IPS DF 6.9 (cell line): ENCODE measurements around the gene KRTAP5-6.

ENCODE experiments used
- DNase-seq: peaks from one replicate; pipeline ENCODE4 v3.0.0-alpha.2; 2013; ENCODE audit warnings: low read depth, low spot score
- H3K27ac ChIP-seq: one replicate; pipeline ENCODE4 v1.5.1; 2013; ENCODE audit warnings: low read length, control low read depth
- H3K27me3 ChIP-seq: 2 replicates; pipeline ENCODE4 v1.6.1; 2013; ENCODE audit warnings: mild to moderate bottlenecking, low read length; ENCODE audit not compliant: control insufficient read depth, insufficient read depth
- H3K36me3 ChIP-seq: 2 replicates; pipeline ENCODE4 v1.6.1; 2013; ENCODE audit warnings: low read length; ENCODE audit not compliant: control insufficient read depth, insufficient read depth
- H3K4me1 ChIP-seq: 2 replicates; pipeline ENCODE4 v1.6.1; 2013; ENCODE audit warnings: low read length; ENCODE audit not compliant: control insufficient read depth, insufficient read depth
- H3K4me3 ChIP-seq: 2 replicates; pipeline ENCODE4 v1.5.1; 2013; ENCODE audit warnings: mild to moderate bottlenecking, low read length
- H3K9me3 ChIP-seq: 2 replicates; pipeline ENCODE4 v1.6.1; 2013; ENCODE audit warnings: low read length, inconsistent platforms; ENCODE audit not compliant: control insufficient read depth, insufficient read depth
- WGBS: extraction: QIAGEN DNeasy Blood & Tissue Kit; methylation state at CpG from one replicate; pipeline ENCODE4 v1.1.7; 2013; ENCODE audit warnings: mixed read lengths, missing lambda C conversion rate; ENCODE audit not compliant: insufficient read length, insufficient coverage; 5-methylcytosine and 5-hydroxymethylcytosine counted together

The KRTAP5-6 gene

DNA sequence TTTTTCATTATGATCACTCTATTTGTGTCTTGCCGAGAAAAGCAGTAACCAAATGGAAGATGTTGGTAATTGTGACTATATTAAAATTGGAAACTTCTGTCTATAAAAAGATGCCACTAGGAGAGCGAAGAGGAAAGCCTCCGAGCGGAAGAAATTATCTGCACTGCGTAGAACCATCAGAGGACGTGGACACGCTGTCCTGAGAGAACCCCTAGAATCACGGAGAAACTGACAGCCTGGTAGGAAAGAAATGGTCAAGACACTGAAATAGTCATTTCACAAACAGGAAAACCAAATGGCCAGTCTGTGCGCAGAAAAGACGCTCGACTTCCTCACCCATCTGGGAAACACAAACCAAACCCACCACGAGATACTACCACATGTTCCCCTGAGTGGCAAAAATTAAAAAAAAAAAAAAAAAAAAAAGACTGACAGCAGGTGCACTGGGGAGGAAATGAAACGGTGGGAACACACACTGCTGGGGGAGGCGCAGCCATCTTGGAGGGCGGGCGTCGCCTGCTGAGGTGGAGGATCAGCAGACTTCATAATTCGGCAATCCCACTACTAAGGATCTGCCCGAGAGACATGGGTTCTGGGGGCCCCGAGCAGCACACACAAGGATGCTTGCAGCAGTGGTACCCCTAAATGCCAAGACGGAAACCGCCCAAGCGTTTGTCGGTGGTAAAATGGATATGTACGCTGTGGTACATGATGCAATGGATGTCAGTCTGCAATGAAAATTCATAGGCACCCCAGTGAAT, 32.1 kb downstream of the KRTAP5-6 start:
- Histone ChIP-seq H3K4me1 (no peaks in the 10 kb centered on the region), H3K9me3 (no peaks in the 10 kb centered on the region), H3K36me3 (no peaks in the 10 kb centered on the region), H3K27ac (no peak overlapping the region), H3K4me3 (no peak overlapping the region), H3K27me3 (no peaks in the 10 kb centered on the region)
- DNase-seq: no peak
- WGBS: no CpG with 5 or more reads among the region's 25 CpGs

GRCh38 chr11:1729692-1730011, 32.7 kb downstream of the KRTAP5-6 start:
- H3K27ac ChIP-seq: no peak overlapping the region
- WGBS: no CpG with 5 or more reads among the region's 9 CpGs
- no peak overlapping the region for H3K4me3 ChIP-seq
- H3K36me3 ChIP-seq: no peaks in the 10 kb centered on the region
- no peak for DNase-seq
- no peaks in the 10 kb centered on the region for H3K4me1 ChIP-seq
- no peaks in the 10 kb centered on the region for H3K9me3 ChIP-seq
- no peaks in the 10 kb centered on the region for H3K27me3 ChIP-seq

- Histone ChIP-seq H3K27ac (no peak overlapping the region), H3K4me3 (no peak overlapping the region), H3K36me3 (no peaks in the 10 kb centered on the region), H3K9me3 (no peaks in the 10 kb centered on the region), H3K27me3 (no peaks in the 10 kb centered on the region), H3K4me1 (no peaks in the 10 kb centered on the region)
- WGBS: no CpG with 5 or more reads among the region's 11 CpGs
- no peak for DNase-seq
Measured at GRCh38 chr11:1730059-1730629, 33.1 kb downstream of the KRTAP5-6 start.

GRCh38 chr11:1731451-1732059, 34.6 kb downstream of the KRTAP5-6 start:
- DNase-seq: no peak
- H3K27ac ChIP-seq: no peak overlapping the region
- WGBS: no CpG with 5 or more reads among the region's 5 CpGs
- H3K36me3 ChIP-seq: no peaks in the 10 kb centered on the region
- no peaks in the 10 kb centered on the region for H3K4me1 ChIP-seq
- H3K9me3 ChIP-seq: no peaks in the 10 kb centered on the region
- H3K27me3 ChIP-seq: no peaks in the 10 kb centered on the region
- no peak overlapping the region for H3K4me3 ChIP-seq

DNA sequence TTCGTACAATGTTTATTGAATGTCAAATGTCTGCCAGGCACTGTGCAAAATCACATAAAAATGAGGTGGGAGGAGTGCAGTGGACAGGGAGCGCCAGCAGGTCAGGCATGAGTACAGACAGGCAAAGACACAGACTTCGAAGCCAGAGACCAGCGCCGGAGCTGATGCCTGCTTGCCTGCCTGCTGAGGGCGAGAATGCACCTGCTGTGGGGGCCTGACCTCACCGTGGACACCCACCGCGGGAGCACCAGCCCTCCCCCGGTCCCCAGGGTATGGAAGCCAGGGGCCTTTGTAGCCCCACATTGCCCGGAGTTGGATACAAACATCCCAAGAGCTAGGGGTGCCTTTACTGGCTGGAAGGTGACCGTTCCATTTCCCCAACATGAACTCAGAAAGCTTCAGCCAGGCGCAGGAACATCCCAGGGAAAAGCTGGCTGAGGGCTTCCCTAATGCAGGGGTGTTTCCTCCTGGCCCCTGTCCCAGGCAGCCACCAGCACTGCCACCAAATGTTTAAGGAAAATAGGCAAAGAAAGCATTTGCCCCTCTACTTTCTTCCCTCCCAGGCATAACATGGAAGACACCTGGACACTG, 35.5 kb downstream of the KRTAP5-6 start:
- Histone ChIP-seq H3K4me1 (no peaks in the 10 kb centered on the region), H3K9me3 (no peaks in the 10 kb centered on the region), H3K4me3 (no peak overlapping the region), H3K27ac (no peak overlapping the region), H3K27me3 (no peaks in the 10 kb centered on the region), H3K36me3 (no peaks in the 10 kb centered on the region)
- WGBS: no CpG with 5 or more reads among the region's 13 CpGs
- DNase-seq: no peak

DNA sequence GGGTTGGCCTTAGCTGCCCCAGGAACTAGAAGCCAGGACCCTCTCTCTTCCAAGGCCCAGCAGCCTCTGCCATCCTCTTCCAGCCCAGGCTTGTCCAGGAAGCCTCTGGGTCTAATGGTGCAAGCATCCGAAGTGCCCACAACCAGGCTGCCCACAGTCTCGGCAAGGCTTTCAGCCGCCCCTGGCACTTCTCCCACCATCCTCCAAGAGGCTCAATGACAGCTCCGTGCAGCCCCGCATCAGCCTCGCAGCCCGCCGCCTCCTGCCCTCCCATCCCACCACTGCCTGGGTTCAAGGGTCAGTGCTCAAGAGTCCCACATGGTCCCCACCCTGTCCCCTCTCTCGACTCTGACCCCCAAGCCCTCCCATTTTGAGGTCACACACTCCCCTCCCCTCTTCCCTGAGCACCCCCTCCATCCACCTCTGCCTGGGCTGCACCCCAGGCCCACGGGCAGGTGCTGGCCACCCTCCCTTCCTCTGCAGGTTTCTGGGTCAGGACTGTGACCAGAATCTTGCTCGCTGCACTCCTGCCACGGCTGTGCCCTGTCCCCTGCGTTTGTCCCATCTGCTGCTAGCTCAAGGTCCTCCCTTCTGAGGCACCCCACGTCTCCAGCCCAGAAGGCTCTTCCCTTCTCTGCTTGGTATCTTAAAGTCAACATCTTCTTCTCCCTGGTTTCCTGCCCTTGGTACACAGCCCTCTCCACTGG, 36.2 kb downstream of the KRTAP5-6 start:
- Histone ChIP-seq H3K36me3 (no peaks in the 10 kb centered on the region), H3K27ac (no peak overlapping the region), H3K27me3 (no peaks in the 10 kb centered on the region), H3K9me3 (no peaks in the 10 kb centered on the region), H3K4me1 (no peaks in the 10 kb centered on the region), H3K4me3 (no peak overlapping the region)
- WGBS: no CpG with 5 or more reads among the region's 14 CpGs
- DNase-seq: no peak

GRCh38 chr11:1733716-1734640, 37.0 kb downstream of the KRTAP5-6 start:
- H3K27ac ChIP-seq: no peak overlapping the region
- H3K27me3 ChIP-seq: 0 out of 2 replicates have a peak, but pooled peaks cover under 1% of the 10 kb centered on the region

GRCh38 chr11:1734641-1735081, 37.7 kb downstream of the KRTAP5-6 start:
- H3K4me3 ChIP-seq: no peak overlapping the region
- 0 out of 2 replicates have a peak, but pooled peaks cover 1% of the 10 kb centered on the region for H3K27me3 ChIP-seq
- no peak for DNase-seq
- no peaks in the 10 kb centered on the region for H3K36me3 ChIP-seq
- H3K4me1 ChIP-seq: no peaks in the 10 kb centered on the region
- H3K9me3 ChIP-seq: no peaks in the 10 kb centered on the region
- no CpG with 5 or more reads among the region's 10 CpGs for WGBS
- H3K27ac ChIP-seq: no peak overlapping the region

More at GRCh38 chr11:1733716-1734640, 37.0 kb downstream of the KRTAP5-6 start:
- no peaks in the 10 kb centered on the region for H3K36me3 ChIP-seq
- H3K9me3 ChIP-seq: no peaks in the 10 kb centered on the region
- no CpG with 5 or more reads among the region's 28 CpGs for WGBS
- no peak overlapping the region for H3K4me3 ChIP-seq
- no peak for DNase-seq
- H3K4me1 ChIP-seq: no peaks in the 10 kb centered on the region

DNA sequence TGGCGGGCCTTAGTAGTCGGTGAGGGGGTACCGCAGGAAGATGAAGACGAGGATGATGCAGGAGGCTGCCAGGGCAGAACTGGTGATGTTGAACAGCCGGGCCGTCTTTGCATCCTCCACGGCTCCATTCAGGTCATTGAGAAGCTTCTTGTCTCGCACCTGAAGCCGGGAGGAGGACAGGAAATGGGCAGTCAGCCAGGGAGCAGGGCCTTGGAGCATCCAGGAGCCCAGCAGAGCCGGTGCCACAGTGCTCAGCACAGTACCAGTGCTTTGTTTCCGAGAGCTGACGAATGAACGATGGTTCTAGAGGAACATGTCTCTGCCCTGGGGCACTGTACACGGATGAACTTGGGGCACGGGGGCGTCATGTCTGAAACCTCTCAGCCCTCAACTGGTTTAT, 38.3 kb downstream of the KRTAP5-6 start:
- H3K27me3 ChIP-seq: 0 out of 2 replicates have a peak, but pooled peaks cover 1% of the 10 kb centered on the region
- no peak overlapping the region for H3K4me3 ChIP-seq
- H3K36me3 ChIP-seq: no peaks in the 10 kb centered on the region
- H3K9me3 ChIP-seq: no peaks in the 10 kb centered on the region
- H3K27ac ChIP-seq: no peak overlapping the region
- no CpG with 5 or more reads among the region's 16 CpGs for WGBS
- DNase-seq: no peak
- H3K4me1 ChIP-seq: no peaks in the 10 kb centered on the region
